Breast epithelium (tissue), 3 donors: ENCODE measurements around the gene MCM3.

Experiments used
- POLR2A ChIP-seq: fragments of 450-650 bp; IDR thresholded peaks from one replicate; pipeline ENCODE4 v1.6.1; 2016; ENCODE audit warnings: antibody characterized with exemption, mild to moderate bottlenecking, moderate library complexity
- TF ChIP-seq, protein P1 (sequence below), 3 donors: fragments of 450-650 bp; IDR thresholded peaks; one replicate each; pipeline ENCODE4 v1.5.1; 2016 to 2017; ENCODE audit warnings: antibody characterized with exemption in 3 of 3, mild to moderate bottlenecking in 3 of 3, moderate library complexity in 3 of 3

DNA sequence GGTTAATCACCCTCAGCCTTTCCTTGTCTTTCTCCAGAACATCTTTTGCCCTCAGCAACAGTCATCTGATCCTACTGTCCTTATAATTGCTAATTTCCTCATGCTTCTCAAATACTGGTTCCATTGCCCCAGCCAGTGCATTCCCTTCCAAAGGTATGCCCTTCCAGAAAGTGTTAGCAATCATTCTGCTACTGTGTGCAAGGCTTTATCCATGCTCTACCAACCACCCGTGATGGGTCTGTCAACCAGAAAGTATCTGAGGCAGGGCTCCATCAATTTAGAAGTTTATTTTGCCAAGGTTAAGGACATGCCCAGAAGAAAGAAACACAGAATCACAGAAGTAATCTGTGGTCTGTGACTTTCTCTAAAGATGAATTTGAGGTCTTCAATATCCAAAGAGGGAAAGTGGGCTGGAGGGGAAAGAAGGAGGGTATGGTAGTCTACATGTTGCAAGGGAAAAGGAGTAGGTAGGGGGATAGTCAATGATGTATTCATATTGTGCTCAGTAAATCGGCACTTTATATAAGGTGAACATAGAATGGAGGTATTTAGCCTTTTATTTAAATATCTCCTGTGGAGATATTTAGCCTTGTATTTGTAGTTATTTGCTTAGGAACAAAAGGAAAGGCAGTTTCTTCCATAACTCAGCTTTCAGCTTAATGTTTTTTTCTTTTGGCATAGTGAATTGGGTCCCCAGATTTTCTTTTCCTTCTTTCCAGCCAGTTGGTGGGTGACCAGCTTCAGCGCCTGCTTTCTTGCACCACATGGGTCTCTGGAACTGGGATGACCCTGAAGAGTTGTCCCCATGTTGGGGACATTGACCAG is 42.2 kb upstream of the MCM3 start:
- TF ChIP-seq POLR2A = no peak
- TF ChIP-seq, protein P1, sequence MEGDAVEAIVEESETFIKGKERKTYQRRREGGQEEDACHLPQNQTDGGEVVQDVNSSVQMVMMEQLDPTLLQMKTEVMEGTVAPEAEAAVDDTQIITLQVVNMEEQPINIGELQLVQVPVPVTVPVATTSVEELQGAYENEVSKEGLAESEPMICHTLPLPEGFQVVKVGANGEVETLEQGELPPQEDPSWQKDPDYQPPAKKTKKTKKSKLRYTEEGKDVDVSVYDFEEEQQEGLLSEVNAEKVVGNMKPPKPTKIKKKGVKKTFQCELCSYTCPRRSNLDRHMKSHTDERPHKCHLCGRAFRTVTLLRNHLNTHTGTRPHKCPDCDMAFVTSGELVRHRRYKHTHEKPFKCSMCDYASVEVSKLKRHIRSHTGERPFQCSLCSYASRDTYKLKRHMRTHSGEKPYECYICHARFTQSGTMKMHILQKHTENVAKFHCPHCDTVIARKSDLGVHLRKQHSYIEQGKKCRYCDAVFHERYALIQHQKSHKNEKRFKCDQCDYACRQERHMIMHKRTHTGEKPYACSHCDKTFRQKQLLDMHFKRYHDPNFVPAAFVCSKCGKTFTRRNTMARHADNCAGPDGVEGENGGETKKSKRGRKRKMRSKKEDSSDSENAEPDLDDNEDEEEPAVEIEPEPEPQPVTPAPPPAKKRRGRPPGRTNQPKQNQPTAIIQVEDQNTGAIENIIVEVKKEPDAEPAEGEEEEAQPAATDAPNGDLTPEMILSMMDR (IDR thresholded peaks at IDR 0.05) = no peak
